ENCODE results near the gene PTK6.

GRCh38 chr20:63504642-63505041 is 32.5 kb downstream of the PTK6 start:
- TF ChIP-seq POLR2A (IDR thresholded peaks at IDR 0.05), result no peak
- TF ChIP-seq CTCF (IDR thresholded peaks at IDR 0.05), result no peak

Data from transverse colon (tissue), 3 donors.